Testis (tissue), 3 donors: ENCODE measurements around the gene COL17A1. TPM values are rescaled to one million over a fixed set of nuclear protein-coding genes. Genes with fewer than 3 reads are reported as not detected.

ENCODE experiments used
- DNase-seq: peaks from one replicate; pipeline ENCODE4 v3.0.0-alpha.2; 2019
- H3K27ac ChIP-seq, 2 donors: fragments of 200-600 bp; sonication (generic); one replicate each; pipeline ENCODE4 v1.5.1; 2019
- H3K27me3 ChIP-seq: fragments of 200-600 bp; sonication (generic); one replicate; pipeline ENCODE4 v1.5.1; 2019
- H3K36me3 ChIP-seq: fragments of 200-600 bp; sonication (generic); one replicate; pipeline ENCODE4 v1.5.1; 2017; ENCODE audit warnings: low read depth; ENCODE audit errors: missing control alignments
- H3K4me1 ChIP-seq: fragments of 200-600 bp; sonication (generic); one replicate; pipeline ENCODE4 v1.5.1; 2019
- H3K4me3 ChIP-seq, 2 donors: fragments of 200-600 bp; sonication (generic); one replicate each; pipeline ENCODE4 v1.5.1; 2017 to 2019
- H3K9me3 ChIP-seq: fragments of 200-600 bp; sonication (generic); one replicate; pipeline ENCODE4 v1.5.1; 2017
- POLR2A ChIP-seq: fragments of 450-650 bp; IDR thresholded peaks from one replicate; pipeline ENCODE4 v1.6.1; 2017; ENCODE audit warnings: antibody characterized with exemption, mild to moderate bottlenecking, moderate library complexity
- WGBS, 2 donors: methylation state at CpG; one replicate each; pipeline ENCODE4 v1.1.5; 2018; 5-methylcytosine and 5-hydroxymethylcytosine counted together
- intact Hi-C: fragments of 100-400 bp; cut with DNase I; formaldehyde crosslinking; loops from one replicate; pipeline ENCODE4 v1.15.1; 2023; ENCODE audit warnings: low total_unique reads
- polyA plus RNA-seq: library from polyadenylated mRNA; stranded (reverse); fragments of 350-450 nt; fragmentation: Illumina TruSeq; extraction: RNeasy Lipid Tissue Mini Kit (QIAGEN cat#74804); gene quantifications from one replicate; pipeline ENCODE4 v1.2.3, GENCODE V29; 2014; ENCODE audit warnings: low read depth, low replicate concordance; ENCODE audit not compliant: insufficient read depth
- total RNA-seq, 2 donors: library from RNA; depleted of rRNA; stranded (reverse); fragments of >200 nt; gene quantifications; one replicate each; pipeline ENCODE4 v1.2.3, GENCODE V29; 2016
- TF ChIP-seq, protein P1 (sequence below), 3 experiments: fragments of 450-650 bp in 2 of 3; fragments of 200-600 bp in 1 of 3; sonication (generic) in 1 of 3; IDR thresholded peaks; one replicate each; pipeline ENCODE4 v1.5.1; 2016 to 2019; ENCODE audit warnings: antibody characterized with exemption in 3 of 3, mild to moderate bottlenecking in 2 of 3, moderate library complexity in 1 of 3

Gene COL17A1
- total and polyA plus RNA-seq, 3 donors from 2014 or later = 7.1 to 30.6 (median 17.1) TPM

GRCh38 chr10:104053201-104053600 lies 32.5 kb downstream of the COL17A1 start:
- WGBS, 2 donors = 78 to 85% methylated on average over 4 of the region's 4 CpGs

DNA sequence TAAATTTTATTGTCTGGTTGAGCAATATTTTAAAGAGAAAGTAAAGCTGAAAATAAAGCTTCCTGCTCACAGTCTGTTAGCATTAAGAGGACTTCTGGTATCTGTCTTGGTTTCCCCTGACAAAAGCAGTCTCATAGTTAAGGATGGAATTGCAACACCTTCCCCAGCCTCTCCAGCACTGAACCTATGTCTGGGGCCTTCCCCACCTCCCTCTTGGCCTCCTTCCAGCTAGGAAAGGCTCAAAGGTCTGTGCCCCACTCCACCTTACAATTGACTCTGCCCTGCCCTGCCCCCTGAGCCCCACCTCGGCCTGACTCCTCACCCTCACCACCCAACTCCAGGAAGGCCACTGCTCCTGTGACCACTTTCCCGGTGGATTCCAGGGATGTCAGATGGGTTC lies 33.2 kb downstream of the COL17A1 start:
- TF ChIP-seq POLR2A = no peak
- TF ChIP-seq, protein P1, sequence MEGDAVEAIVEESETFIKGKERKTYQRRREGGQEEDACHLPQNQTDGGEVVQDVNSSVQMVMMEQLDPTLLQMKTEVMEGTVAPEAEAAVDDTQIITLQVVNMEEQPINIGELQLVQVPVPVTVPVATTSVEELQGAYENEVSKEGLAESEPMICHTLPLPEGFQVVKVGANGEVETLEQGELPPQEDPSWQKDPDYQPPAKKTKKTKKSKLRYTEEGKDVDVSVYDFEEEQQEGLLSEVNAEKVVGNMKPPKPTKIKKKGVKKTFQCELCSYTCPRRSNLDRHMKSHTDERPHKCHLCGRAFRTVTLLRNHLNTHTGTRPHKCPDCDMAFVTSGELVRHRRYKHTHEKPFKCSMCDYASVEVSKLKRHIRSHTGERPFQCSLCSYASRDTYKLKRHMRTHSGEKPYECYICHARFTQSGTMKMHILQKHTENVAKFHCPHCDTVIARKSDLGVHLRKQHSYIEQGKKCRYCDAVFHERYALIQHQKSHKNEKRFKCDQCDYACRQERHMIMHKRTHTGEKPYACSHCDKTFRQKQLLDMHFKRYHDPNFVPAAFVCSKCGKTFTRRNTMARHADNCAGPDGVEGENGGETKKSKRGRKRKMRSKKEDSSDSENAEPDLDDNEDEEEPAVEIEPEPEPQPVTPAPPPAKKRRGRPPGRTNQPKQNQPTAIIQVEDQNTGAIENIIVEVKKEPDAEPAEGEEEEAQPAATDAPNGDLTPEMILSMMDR (IDR thresholded peaks at IDR 0.05) = no peak
- H3K27ac ChIP-seq = no peak overlapping the region
- H3K4me3 ChIP-seq = no peak overlapping the region
- intact Hi-C loops = no loop called here
- DNase-seq = no peak
- H3K27me3 ChIP-seq = no peaks in the 10 kb centered on the region
- H3K36me3 ChIP-seq = no peaks in the 10 kb centered on the region
- no peaks in the 10 kb centered on the region for H3K9me3 ChIP-seq
- 90 to 100% methylated on average over 2 of the region's 2 CpGs for WGBS, 2 donors
- no peaks in the 10 kb centered on the region for H3K4me1 ChIP-seq

More at GRCh38 chr10:104053201-104053600, 32.5 kb downstream of the COL17A1 start:
- DNase-seq = no peak
- intact Hi-C loops = no loop called here
- Histone ChIP-seq H3K4me1 (no peaks in the 10 kb centered on the region), H3K9me3 (no peaks in the 10 kb centered on the region), H3K36me3 (no peaks in the 10 kb centered on the region), H3K27me3 (no peaks in the 10 kb centered on the region), H3K27ac (no peak overlapping the region), H3K4me3 (no peak overlapping the region)
- TF ChIP-seq, protein P1 (IDR thresholded peaks at IDR 0.05) = no peak
- TF ChIP-seq POLR2A = no peak

DNA sequence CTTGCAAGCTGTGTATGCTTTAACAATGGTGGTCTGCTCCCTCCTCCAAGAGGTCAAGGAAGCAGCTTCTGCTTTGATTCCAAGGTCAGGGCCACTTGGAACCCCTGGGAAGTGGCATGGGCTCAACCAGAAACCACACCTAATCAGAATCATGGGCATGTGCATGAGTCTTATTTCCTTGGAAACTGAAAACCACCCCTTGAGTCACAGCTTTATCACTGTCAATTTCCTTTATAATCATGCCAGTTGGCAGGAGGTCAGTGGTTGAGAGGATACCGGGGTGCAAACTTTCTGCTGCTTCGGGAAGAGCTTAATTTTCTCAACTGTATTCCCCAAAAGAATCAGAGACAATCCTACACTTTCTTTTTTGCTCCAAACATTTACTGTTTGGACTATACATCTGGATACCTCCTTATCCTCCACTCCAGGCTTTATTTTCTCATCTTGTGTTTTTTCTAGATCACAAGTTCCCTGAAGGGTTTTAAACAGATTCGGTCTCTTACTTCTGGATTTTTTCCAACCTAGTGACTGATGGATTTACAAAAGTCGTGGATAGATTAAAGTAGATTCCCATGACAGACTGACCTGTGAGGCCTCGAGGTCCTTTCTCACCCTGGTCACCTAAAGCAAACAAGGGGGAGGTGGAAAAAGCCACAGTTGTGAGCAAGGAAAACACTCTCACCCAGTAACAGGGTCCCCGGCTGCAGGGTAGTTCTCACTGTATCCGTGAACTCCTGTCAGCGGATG lies 36.0 kb downstream of the COL17A1 start:
- no peak for DNase-seq
- intact Hi-C loops = loop anchor here (10.0 kb wide), 1 partner anchor 155 kb away; no protein-coding TSS in a partner anchor
- no peaks in the 10 kb centered on the region for H3K4me1 ChIP-seq
- H3K9me3 ChIP-seq = no peaks in the 10 kb centered on the region
- TF ChIP-seq, protein P1 (IDR thresholded peaks at IDR 0.05) = no peak
- TF ChIP-seq POLR2A = no peak
- H3K4me3 ChIP-seq = no peak overlapping the region
- H3K27ac ChIP-seq = no peak overlapping the region
- H3K27me3 ChIP-seq = no peaks in the 10 kb centered on the region
- 71 to 79% methylated on average over 8 of the region's 8 CpGs for WGBS, 2 donors
- no peaks in the 10 kb centered on the region for H3K36me3 ChIP-seq

GRCh38 chr10:104046651-104047050 lies 39.0 kb downstream of the COL17A1 start:
- Histone ChIP-seq H3K4me3 (no peak overlapping the region), H3K27me3 (no peaks in the 10 kb centered on the region), H3K4me1 (no peaks in the 10 kb centered on the region), H3K27ac (no peak overlapping the region), H3K36me3 (no peaks in the 10 kb centered on the region), H3K9me3 (no peaks in the 10 kb centered on the region)
- no peak for DNase-seq
- intact Hi-C loops = loop anchor here (10.0 kb wide), 1 partner anchor 158 kb away; no protein-coding TSS in a partner anchor
- TF ChIP-seq, protein P1 (IDR thresholded peaks at IDR 0.05) = no peak
- no peak for TF ChIP-seq POLR2A
- 93 to 95% methylated on average over 6 of the region's 6 CpGs for WGBS, 2 donors
